ENCODE data around the gene CLBA1.

- TF ChIP-seq EZH2phosphoT487 (IDR thresholded peaks at IDR 0.05; ENCODE audit: insufficient read depth, low read depth), result no peak
- no peak for TF ChIP-seq EZH2 (IDR thresholded peaks at IDR 0.05; ENCODE audit: insufficient read depth, poor library complexity, severe bottlenecking)
Observed at GRCh38 chr14:104942586-104942985, 43.0 kb upstream of the CLBA1 start.

All from GM23248 (cell line).